GM12878 (cell line): Measurements from ENCODE around the gene ANKRD53.

Experiments used
- FOXM1 ChIP-seq: IDR thresholded peaks from 2 replicates; pipeline ENCODE4 v1.6.1; 2012; ENCODE audit warnings: low read depth, mild to moderate bottlenecking, inconsistent platforms, low read length, moderate library complexity
- GABPA ChIP-seq: IDR thresholded peaks from 2 replicates; pipeline ENCODE4 v1.6.1; 2014; ENCODE audit warnings: antibody characterized with exemption, low read depth, mild to moderate bottlenecking, inconsistent platforms
- IKZF1 ChIP-seq: fragments of 450-650 bp; conservative IDR thresholded peaks from 2 replicates; pipeline ENCODE4 v1.6.1; 2017; ENCODE audit warnings: antibody characterized with exemption, mild to moderate bottlenecking
- NFYB ChIP-seq: IDR thresholded peaks from 2 replicates; pipeline ENCODE4 v1.6.1; 2011; ENCODE audit warnings: low read depth, mild to moderate bottlenecking, low read length, improper control_type of control experiment, moderate library complexity; ENCODE audit not compliant: insufficient read depth
- POLR2A ChIP-seq: IDR thresholded peaks from 2 replicates; pipeline ENCODE4 v1.6.1; 2011; ENCODE audit warnings: low read depth, mild to moderate bottlenecking, low read length
- PRDM15 ChIP-seq: fragments of 450-650 bp; formaldehyde crosslinking; IDR thresholded peaks from 2 replicates; pipeline ENCODE4 v1.4.0; 2020; ENCODE audit warnings: mild to moderate bottlenecking, moderate library complexity
- RAD21 ChIP-seq: IDR thresholded peaks from 2 replicates; pipeline ENCODE4 v1.6.1; 2011; ENCODE audit warnings: mild to moderate bottlenecking, low read depth, low read length, moderate library complexity; ENCODE audit not compliant: insufficient read depth
- SREBF1 ChIP-seq: IDR thresholded peaks from 2 replicates; pipeline ENCODE4 v1.6.1; 2012; ENCODE audit warnings: mild to moderate bottlenecking, low read length
- TF ChIP-seq, protein P1 (sequence below), 3 experiments: IDR thresholded peaks in 2 of 3; conservative IDR thresholded peaks in 1 of 3; 2 replicates each; pipeline ENCODE4 v1.5.1; 2011; ENCODE audit warnings: low read depth in 3 of 3, low read length in 3 of 3, mild to moderate bottlenecking in 3 of 3, control low read depth in 2 of 3, moderate library complexity in 2 of 3, inconsistent platforms in 1 of 3, mixed read lengths in 1 of 3; ENCODE audit not compliant: control insufficient read depth in 2 of 3, insufficient read depth in 1 of 3; ENCODE audit errors: extremely low read depth in 1 of 3
- TF ChIP-seq, protein P2 (sequence below): IDR thresholded peaks from 2 replicates; pipeline ENCODE4 v1.6.1; 2011; ENCODE audit warnings: borderline replicate concordance, low read depth, mild to moderate bottlenecking, moderate library complexity, mixed read lengths, low read length; ENCODE audit not compliant: insufficient read depth; ENCODE audit errors: extremely low read length

DNA sequence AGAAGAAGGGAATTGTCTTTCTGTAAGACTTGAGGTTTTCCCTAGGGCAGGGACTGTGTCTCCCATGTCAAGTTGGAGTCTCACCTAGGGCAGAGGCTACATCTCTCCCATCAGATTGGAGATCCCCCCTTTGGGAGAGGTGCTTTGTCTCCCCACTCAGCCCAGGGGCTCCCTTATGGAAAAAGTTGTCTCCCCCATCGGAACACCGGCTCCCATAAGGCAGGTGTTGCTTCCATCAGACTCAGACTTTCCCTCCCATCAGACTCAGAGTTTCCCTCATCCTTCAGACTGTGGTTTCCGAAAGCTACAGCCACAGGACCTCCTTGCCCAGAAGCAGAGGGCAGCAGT lies 5.8 kb downstream of the ANKRD53 start:
- TF ChIP-seq IKZF1, result no peak
- no peak for TF ChIP-seq NFYB
- TF ChIP-seq SREBF1, result no peak
- TF ChIP-seq FOXM1, result no peak
- TF ChIP-seq PRDM15 (CRISPR knock-in tag), result no peak
- TF ChIP-seq, protein P1, sequence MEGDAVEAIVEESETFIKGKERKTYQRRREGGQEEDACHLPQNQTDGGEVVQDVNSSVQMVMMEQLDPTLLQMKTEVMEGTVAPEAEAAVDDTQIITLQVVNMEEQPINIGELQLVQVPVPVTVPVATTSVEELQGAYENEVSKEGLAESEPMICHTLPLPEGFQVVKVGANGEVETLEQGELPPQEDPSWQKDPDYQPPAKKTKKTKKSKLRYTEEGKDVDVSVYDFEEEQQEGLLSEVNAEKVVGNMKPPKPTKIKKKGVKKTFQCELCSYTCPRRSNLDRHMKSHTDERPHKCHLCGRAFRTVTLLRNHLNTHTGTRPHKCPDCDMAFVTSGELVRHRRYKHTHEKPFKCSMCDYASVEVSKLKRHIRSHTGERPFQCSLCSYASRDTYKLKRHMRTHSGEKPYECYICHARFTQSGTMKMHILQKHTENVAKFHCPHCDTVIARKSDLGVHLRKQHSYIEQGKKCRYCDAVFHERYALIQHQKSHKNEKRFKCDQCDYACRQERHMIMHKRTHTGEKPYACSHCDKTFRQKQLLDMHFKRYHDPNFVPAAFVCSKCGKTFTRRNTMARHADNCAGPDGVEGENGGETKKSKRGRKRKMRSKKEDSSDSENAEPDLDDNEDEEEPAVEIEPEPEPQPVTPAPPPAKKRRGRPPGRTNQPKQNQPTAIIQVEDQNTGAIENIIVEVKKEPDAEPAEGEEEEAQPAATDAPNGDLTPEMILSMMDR (IDR thresholded peaks at IDR 0.05 in 2 of 3, conservative IDR thresholded peaks at IDR 0.05 in 1 of 3; ENCODE audit: control insufficient read depth in 2 of 3, extremely low read depth in 1 of 3, insufficient read depth in 1 of 3, low read depth in 3 of 3, low read length in 3 of 3), result no peak
- TF ChIP-seq, protein P2, sequence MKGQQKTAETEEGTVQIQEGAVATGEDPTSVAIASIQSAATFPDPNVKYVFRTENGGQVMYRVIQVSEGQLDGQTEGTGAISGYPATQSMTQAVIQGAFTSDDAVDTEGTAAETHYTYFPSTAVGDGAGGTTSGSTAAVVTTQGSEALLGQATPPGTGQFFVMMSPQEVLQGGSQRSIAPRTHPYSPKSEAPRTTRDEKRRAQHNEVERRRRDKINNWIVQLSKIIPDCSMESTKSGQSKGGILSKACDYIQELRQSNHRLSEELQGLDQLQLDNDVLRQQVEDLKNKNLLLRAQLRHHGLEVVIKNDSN, result no peak
- TF ChIP-seq RAD21, result no peak
- TF ChIP-seq POLR2A, result no peak
- TF ChIP-seq GABPA, result no peak
